ENCODE data around the gene CST2. TPM values are rescaled to one million over a fixed set of nuclear protein-coding genes. Genes with fewer than 3 reads are reported as not detected.
"Not testable (repeated sequence)": the region's sequence is repeated elsewhere in the genome, so short reads cannot be mapped to it uniquely, and the experiment has no call there.

CST2 gene
- total RNA-seq, 3 donors from 2014 or later: not detected

GRCh38 chr20:23782366-23782983 lies 44.1 kb downstream of the CST2 start:
- H3K27me3 ChIP-seq: no peaks in the 10 kb centered on the region
- no peak for DNase-seq (ENCODE audit: low spot score in 2 of 2)
- H3K36me3 ChIP-seq: no peaks in the 10 kb centered on the region
- H3K4me1 ChIP-seq: no peaks in the 10 kb centered on the region
- intact Hi-C loops (cut with DNase I; ENCODE audit: low total_unique reads): no loop called here
- no peaks in the 10 kb centered on the region for H3K9me3 ChIP-seq
- TF ChIP-seq, protein P1, sequence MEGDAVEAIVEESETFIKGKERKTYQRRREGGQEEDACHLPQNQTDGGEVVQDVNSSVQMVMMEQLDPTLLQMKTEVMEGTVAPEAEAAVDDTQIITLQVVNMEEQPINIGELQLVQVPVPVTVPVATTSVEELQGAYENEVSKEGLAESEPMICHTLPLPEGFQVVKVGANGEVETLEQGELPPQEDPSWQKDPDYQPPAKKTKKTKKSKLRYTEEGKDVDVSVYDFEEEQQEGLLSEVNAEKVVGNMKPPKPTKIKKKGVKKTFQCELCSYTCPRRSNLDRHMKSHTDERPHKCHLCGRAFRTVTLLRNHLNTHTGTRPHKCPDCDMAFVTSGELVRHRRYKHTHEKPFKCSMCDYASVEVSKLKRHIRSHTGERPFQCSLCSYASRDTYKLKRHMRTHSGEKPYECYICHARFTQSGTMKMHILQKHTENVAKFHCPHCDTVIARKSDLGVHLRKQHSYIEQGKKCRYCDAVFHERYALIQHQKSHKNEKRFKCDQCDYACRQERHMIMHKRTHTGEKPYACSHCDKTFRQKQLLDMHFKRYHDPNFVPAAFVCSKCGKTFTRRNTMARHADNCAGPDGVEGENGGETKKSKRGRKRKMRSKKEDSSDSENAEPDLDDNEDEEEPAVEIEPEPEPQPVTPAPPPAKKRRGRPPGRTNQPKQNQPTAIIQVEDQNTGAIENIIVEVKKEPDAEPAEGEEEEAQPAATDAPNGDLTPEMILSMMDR (IDR thresholded peaks at IDR 0.05): no peak
- no peak for TF ChIP-seq POLR2A (IDR thresholded peaks at IDR 0.05)
- no peak for TF ChIP-seq POLR2AphosphoS5 (IDR thresholded peaks at IDR 0.05)
- H3K27ac ChIP-seq: no peak overlapping the region
- H3K4me3 ChIP-seq: no peak overlapping the region

DNA sequence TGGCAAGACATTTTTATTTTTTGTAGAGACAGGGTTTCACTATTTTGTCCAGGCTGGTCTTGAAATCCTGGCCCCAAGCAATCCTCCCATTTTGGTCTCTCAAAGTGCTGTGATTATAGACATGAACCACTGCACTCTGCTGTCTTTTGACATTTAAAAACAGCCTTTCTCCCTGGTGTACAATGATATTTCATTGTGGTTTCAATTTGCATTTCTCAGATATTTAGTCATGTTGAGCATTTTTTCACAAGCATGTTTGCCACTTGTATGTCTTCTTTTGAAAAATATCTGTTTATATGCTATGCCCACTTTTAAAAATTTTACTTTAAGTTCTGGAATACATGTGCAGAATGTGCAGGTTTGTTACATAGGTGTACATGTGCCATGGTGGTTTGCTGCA lies 47.9 kb downstream of the CST2 start:
- H3K36me3 ChIP-seq; H3K9me3 ChIP-seq; intact Hi-C loops (cut with DNase I; ENCODE audit: low total_unique reads); H3K27ac ChIP-seq; DNase-seq (ENCODE audit: low spot score in 2 of 2); H3K4me1 ChIP-seq; H3K4me3 ChIP-seq; H3K27me3 ChIP-seq: not testable (repeated sequence)

DNA sequence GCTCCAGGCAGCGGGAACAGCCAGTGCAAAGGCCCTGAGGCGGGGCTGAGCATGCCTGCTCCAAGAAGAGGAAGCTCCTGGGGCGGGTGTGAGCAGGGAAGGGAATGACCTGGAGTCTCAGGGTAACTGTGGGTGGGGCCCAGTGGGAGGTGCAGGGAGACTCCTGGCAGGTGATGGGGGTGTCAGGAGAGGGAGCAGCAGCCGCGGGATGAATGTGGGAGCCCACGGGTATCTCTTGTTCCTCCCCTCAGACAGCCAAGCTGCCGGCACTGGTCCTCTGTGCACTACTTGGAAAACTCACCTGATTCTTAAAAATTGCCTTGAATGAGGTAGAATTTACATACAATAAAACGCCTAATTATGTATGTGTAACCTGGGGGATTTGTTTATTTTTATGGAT lies 49.1 kb downstream of the CST2 start:
- DNase-seq (ENCODE audit: low spot score in 2 of 2); H3K27ac ChIP-seq; intact Hi-C loops (cut with DNase I; ENCODE audit: low total_unique reads); H3K27me3 ChIP-seq; H3K36me3 ChIP-seq; H3K9me3 ChIP-seq; H3K4me1 ChIP-seq; H3K4me3 ChIP-seq: not testable (repeated sequence)

- Histone ChIP-seq H3K27ac (no peak overlapping the region), H3K36me3 (no peaks in the 10 kb centered on the region), H3K9me3 (no peaks in the 10 kb centered on the region), H3K27me3 (no peaks in the 10 kb centered on the region), H3K4me1 (no peaks in the 10 kb centered on the region), H3K4me3 (no peak overlapping the region)
- intact Hi-C loops (cut with DNase I; ENCODE audit: low total_unique reads): no loop called here
- no peak for DNase-seq (ENCODE audit: low spot score in 2 of 2)
- TF ChIP-seq POLR2A (IDR thresholded peaks at IDR 0.05) (no peak), POLR2AphosphoS5 (IDR thresholded peaks at IDR 0.05) (no peak)
- TF ChIP-seq, protein P1 (IDR thresholded peaks at IDR 0.05): no peak
These were observed 50.3 kb downstream of the CST2 start for GRCh38 chr20:23776067-23776771.

GRCh38 chr20:23774081-23774480 lies 52.4 kb downstream of the CST2 start:
- no peak for TF ChIP-seq POLR2AphosphoS5 (IDR thresholded peaks at IDR 0.05)
- no peak overlapping the region for H3K27ac ChIP-seq
- intact Hi-C loops (cut with DNase I; ENCODE audit: low total_unique reads): no loop called here
- DNase-seq (ENCODE audit: low spot score in 2 of 2): no peak
- no peaks in the 10 kb centered on the region for H3K9me3 ChIP-seq
- no peaks in the 10 kb centered on the region for H3K27me3 ChIP-seq
- no peak overlapping the region for H3K4me3 ChIP-seq
- H3K36me3 ChIP-seq: no peaks in the 10 kb centered on the region
- no peaks in the 10 kb centered on the region for H3K4me1 ChIP-seq

Other genes starting within 250 kb of the CST2 start
- 1 to 10 TPM in 1 of 3 donors, not detected in 2; 2.3 TPM for gene CST9, start 220.8 kb downstream of the CST2 start, total RNA-seq
- 1,000 to 10,000 TPM in 1 of 3 donors, 100 to 1,000 TPM in 2; 498 to 1,982 (median 699) TPM for gene CST3, start 188.8 kb downstream of the CST2 start, total RNA-seq
- gene CST4, start 137.7 kb downstream of the CST2 start, total RNA-seq: not detected
- not detected for gene CST1, start 75.8 kb downstream of the CST2 start, total RNA-seq
- gene CST5, start 53.0 kb upstream of the CST2 start, total RNA-seq: not detected
- gene GGTLC1, start 162.1 kb upstream of the CST2 start, total RNA-seq: not detected

All from breast epithelium (tissue), 4 donors.